Naive thymus-derived CD4-positive, alpha-beta T cell (primary cell): ENCODE measurements around the gene ZYG11A. TPM values are rescaled to one million over a fixed set of nuclear protein-coding genes. Genes with fewer than 3 reads are reported as not detected.

Experiments used
- ATAC-seq: fragments of 150-1000 bp; cut with Tn5 transposase; 2 replicates; pipeline ENCODE4 v1.10.0; 2021; ENCODE audit warnings: mild to moderate bottlenecking, moderate library complexity
- CTCF ChIA-PET: fragments of 350-600 bp; sonication (Branson Sonifier 250); formaldehyde crosslinking; loops from one replicate; lab custom pipeline; 2021; ENCODE audit warnings: antibody characterized with exemption; lab: Charles Lee
- POLR2A ChIA-PET: fragments of 350-600 bp; sonication (Branson Sonifier 250); formaldehyde crosslinking; loops from one replicate; lab custom pipeline; 2021; ENCODE audit warnings: antibody characterized with exemption, inconsistent platforms; lab: Charles Lee
- DNase-seq, 9 donors: peaks; one replicate each; pipeline versions ENCODE4 v3.0.0 to v3.0.0-alpha.2; 2020 to 2022; ENCODE audit warnings: mixed read lengths in 1 of 9
- H3K27ac ChIP-seq: one replicate; pipeline ENCODE4 v1.7.0; 2013; ENCODE audit warnings: mild to moderate bottlenecking, low read depth, low read length, moderate library complexity
- H3K27me3 ChIP-seq, 2 donors: one replicate each; pipeline ENCODE4 v1.7.0; 2013; ENCODE audit warnings: low read length in 2 of 2, mild to moderate bottlenecking in 2 of 2, moderate library complexity in 2 of 2; ENCODE audit not compliant: control insufficient read depth in 2 of 2, insufficient read depth in 2 of 2
- H3K36me3 ChIP-seq, 3 experiments: 1 replicate in 2 of 3; 2 replicates in 1 of 3; pipeline ENCODE4 v1.7.0; 2013; ENCODE audit warnings: low read length in 3 of 3, mild to moderate bottlenecking in 3 of 3, moderate library complexity in 1 of 3; ENCODE audit not compliant: insufficient read depth in 3 of 3, control insufficient read depth in 2 of 3
- H3K4me1 ChIP-seq, 2 donors: one replicate each; pipeline ENCODE4 v1.7.0; 2013; ENCODE audit warnings: low read length in 2 of 2, mild to moderate bottlenecking in 2 of 2, moderate library complexity in 1 of 2; ENCODE audit not compliant: control insufficient read depth in 2 of 2, insufficient read depth in 2 of 2
- H3K4me3 ChIP-seq: 2 replicates; pipeline ENCODE4 v1.7.0; 2013; ENCODE audit warnings: mild to moderate bottlenecking, low read length
- H3K9me3 ChIP-seq, 3 experiments: 1 replicate in 2 of 3; 2 replicates in 1 of 3; pipeline ENCODE4 v1.7.0; 2013; ENCODE audit warnings: low read length in 3 of 3; ENCODE audit not compliant: control insufficient read depth in 2 of 3
- H3K27ac Mint-ChIP-seq, 9 donors: one replicate each; pipeline ENCODE4 v1.8.0; 2020 to 2022; ENCODE audit warnings: mixed read lengths in 9 of 9, mild to moderate bottlenecking in 8 of 9, moderate library complexity in 5 of 9, inconsistent platforms in 2 of 9
- H3K27me3 Mint-ChIP-seq, 5 donors: one replicate each; pipeline ENCODE4 v1.8.0; 2021 to 2022; ENCODE audit warnings: mixed read lengths in 5 of 5, mild to moderate bottlenecking in 1 of 5
- H3K36me3 Mint-ChIP-seq, 5 donors: one replicate each; pipeline ENCODE4 v1.8.0; 2020 to 2022; ENCODE audit warnings: mixed read lengths in 5 of 5, mild to moderate bottlenecking in 3 of 5, inconsistent platforms in 1 of 5
- H3K4me1 Mint-ChIP-seq, 7 donors: one replicate each; pipeline ENCODE4 v1.8.0; 2020 to 2022; ENCODE audit warnings: mixed read lengths in 7 of 7, mild to moderate bottlenecking in 3 of 7, inconsistent platforms in 1 of 7
- H3K4me3 Mint-ChIP-seq, 10 donors: one replicate each; pipeline ENCODE4 v1.8.0; 2020 to 2022; ENCODE audit warnings: mild to moderate bottlenecking in 10 of 10, mixed read lengths in 10 of 10, moderate library complexity in 6 of 10, inconsistent platforms in 2 of 10
- H3K9me3 Mint-ChIP-seq, 11 donors: one replicate each; pipeline ENCODE4 v1.8.0; 2020 to 2022; ENCODE audit warnings: mixed read lengths in 11 of 11, mild to moderate bottlenecking in 4 of 11, inconsistent platforms in 1 of 11, moderate library complexity in 1 of 11
- intact Hi-C, 2 donors: fragments of 100-400 bp; cut with micrococcal nuclease; formaldehyde crosslinking; loops; one replicate each; pipeline ENCODE4 v1.15.1; 2023
- polyA plus RNA-seq, 2 donors: library from polyadenylated mRNA; unstranded; fragments of 300-500 nt; fragmentation: Illumina TruSeq; gene quantifications; one replicate each; pipeline ENCODE4 v1.2.3, GENCODE V29; 2021
- total RNA-seq, 6 experiments: library from RNA in 5 of 6; stranded (reverse) in 5 of 6; gene quantifications; 1 replicate in 5 of 6; 2 replicates in 1 of 6; pipeline ENCODE4 v1.2.3 and lab custom pipeline; 2021 to 2026

The ZYG11A gene
- total and polyA plus RNA-seq, 7 experiments from 2014 or later, result 0.07 to 0.27 (median 0.12) TPM; not detected in 4

GRCh38 chr1:52925571-52926005 lies 83.0 kb downstream of the ZYG11A start:
- no peaks in the 10 kb centered on the region for H3K9me3 ChIP-seq
- Mint-ChIP-seq H3K27ac (peak overlapping the region in 2 of 9 donors; percentile 60 to 80), H3K27me3 (peaks cover 0 to 6% (median 0%) of the 10 kb centered on the region in 5 donors), H3K4me3 (peak overlapping the region in 3 of 10 donors; percentile 87 to 96 (median 88)), H3K9me3 (no peaks in the 10 kb centered on the region), H3K4me1 (peaks cover 13 to 47% (median 37%) of the 10 kb centered on the region in 7 donors), H3K36me3 (peaks cover 0 to 6% (median 0%) of the 10 kb centered on the region in 5 donors)
- peaks cover 0 to 5% (median 0%) of the 10 kb centered on the region in 3 experiments for H3K36me3 ChIP-seq
- H3K27ac ChIP-seq, result no peak overlapping the region
- ATAC-seq (no peak), DNase-seq (no peak)
- H3K4me1 ChIP-seq, result peaks cover 4 to 18% of the 10 kb centered on the region in 2 donors
- ChIA-PET CTCF (no interaction called here), POLR2A (interaction anchor here (0.6 kb wide), 1 partner anchor 89 kb away, joined by 4 read pairs; no protein-coding TSS in a partner anchor)
- H3K27me3 ChIP-seq, result no peaks in the 10 kb centered on the region
- intact Hi-C loops, result loop anchor here (5.0 to 10.0 kb wide), 7 partner anchors 87 to 871 kb away; partner anchors contain the start of genes CC2D1B (in 2 of the 2), BTF3L4 (in 1 of the 2), ORC1 (in 1 of the 2) and PRPF38A (in 1 of the 2)
- no peak overlapping the region for H3K4me3 ChIP-seq

GRCh38 chr1:52926864-52927211 lies 84.3 kb downstream of the ZYG11A start:
- Histone ChIP-seq H3K4me3 (peak overlapping the region; percentile 87), H3K36me3 (peaks cover 0 to 5% (median 0%) of the 10 kb centered on the region in 3 experiments), H3K9me3 (no peaks in the 10 kb centered on the region), H3K4me1 (peaks cover 4 to 13% of the 10 kb centered on the region in 2 donors), H3K27me3 (no peaks in the 10 kb centered on the region), H3K27ac (peak overlapping the region; percentile 47)
- peak overlapping the region; percentile 82 to 96 (median 88) for H3K4me3 Mint-ChIP-seq
- DNase-seq, result no peak
- H3K9me3 Mint-ChIP-seq, result no peaks in the 10 kb centered on the region
- peak overlapping the region in 7 of 9 donors; percentile 19 to 80 (median 75) for H3K27ac Mint-ChIP-seq
- peaks cover 0 to 11% (median 0%) of the 10 kb centered on the region in 5 donors for H3K36me3 Mint-ChIP-seq
- no peak for ATAC-seq
- H3K27me3 Mint-ChIP-seq, result peaks cover 0 to 6% (median 0%) of the 10 kb centered on the region in 5 donors
- CTCF ChIA-PET, result no interaction called here
- POLR2A ChIA-PET, result no interaction called here
- H3K4me1 Mint-ChIP-seq, result peaks cover 17 to 44% (median 30%) of the 10 kb centered on the region in 7 donors
- intact Hi-C loops, result loop anchor here (1.0 to 10.0 kb wide), 8 partner anchors 85 to 872 kb away; partner anchors contain the start of genes CC2D1B (in 2 of the 2), BTF3L4 (in 1 of the 2), ORC1 (in 1 of the 2) and PRPF38A (in 1 of the 2)

GRCh38 chr1:52927212-52928014 lies 84.9 kb downstream of the ZYG11A start, which contains the start of gene SCP2:
TSS of gene SCP2 (plus strand) at chr1:52927276. CDS start at chr1:52927397, 121 bp downstream.
- peak within 1 kb of the TSS; percentile 87 for H3K4me3 ChIP-seq
- ChIA-PET POLR2A (no interaction called here), CTCF (no interaction called here)
- H3K9me3 Mint-ChIP-seq, result no peaks in the 10 kb centered on the region
- peak within 1 kb of the TSS; percentile 33 to 93 (median 75) for H3K27ac Mint-ChIP-seq
- H3K27me3 Mint-ChIP-seq, result peaks cover 0 to 6% (median 0%) of the 10 kb centered on the region in 5 donors
- peaks cover 4 to 7% of the 10 kb centered on the region in 2 donors for H3K4me1 ChIP-seq
- H3K36me3 ChIP-seq, result peaks cover 0 to 5% (median 0%) of the 10 kb centered on the region in 3 experiments
- H3K9me3 ChIP-seq, result no peaks in the 10 kb centered on the region
- peaks cover 0 to 12% (median 0%) of the 10 kb centered on the region in 5 donors for H3K36me3 Mint-ChIP-seq
- intact Hi-C loops, result loop anchor here (1.0 to 10.0 kb wide), 8 partner anchors 85 to 873 kb away; partner anchors contain the start of genes CC2D1B (in 2 of the 2), BTF3L4 (in 1 of the 2), ORC1 (in 1 of the 2) and PRPF38A (in 1 of the 2)
- ATAC-seq (peak; percentile 96), DNase-seq (peak; percentile 64 to 83 (median 75))
- peaks cover 16 to 41% (median 27%) of the 10 kb centered on the region in 7 donors for H3K4me1 Mint-ChIP-seq
- H3K27ac ChIP-seq, result peak within 1 kb of the TSS; percentile 77
- H3K4me3 Mint-ChIP-seq, result peak within 1 kb of the TSS; percentile 82 to 96 (median 88)
- no peaks in the 10 kb centered on the region for H3K27me3 ChIP-seq

- Histone ChIP-seq H3K4me1 (peaks cover 4 to 7% of the 10 kb centered on the region in 2 donors), H3K4me3 (peak overlapping the region; percentile 87), H3K27me3 (no peaks in the 10 kb centered on the region), H3K36me3 (peaks cover 0 to 5% (median 0%) of the 10 kb centered on the region in 3 experiments), H3K9me3 (no peaks in the 10 kb centered on the region), H3K27ac (peak overlapping the region; percentile 77)
- Mint-ChIP-seq H3K36me3 (peaks cover 0 to 12% (median 0%) of the 10 kb centered on the region in 5 donors), H3K9me3 (no peaks in the 10 kb centered on the region), H3K4me3 (peak overlapping the region; percentile 82 to 96 (median 88)), H3K4me1 (peaks cover 16 to 40% (median 21%) of the 10 kb centered on the region in 7 donors), H3K27me3 (peaks cover 0 to 6% (median 0%) of the 10 kb centered on the region in 5 donors), H3K27ac (peak overlapping the region; percentile 24 to 93 (median 75))
- POLR2A ChIA-PET, result no interaction called here
- intact Hi-C loops, result loop anchor here (5.0 to 10.0 kb wide), 7 partner anchors 84 to 873 kb away; partner anchors contain the start of genes CC2D1B (in 2 of the 2), BTF3L4 (in 1 of the 2), ORC1 (in 1 of the 2) and PRPF38A (in 1 of the 2)
- CTCF ChIA-PET, result no interaction called here
- DNase-seq (peak in 2 of 9 donors; percentile 16 to 20), ATAC-seq (no peak)
Observed at GRCh38 chr1:52928015-52928404, 85.5 kb downstream of the ZYG11A start.

- no peak for ATAC-seq
- no peaks in the 10 kb centered on the region for H3K9me3 ChIP-seq
- no peak overlapping the region for H3K4me3 ChIP-seq
- Mint-ChIP-seq H3K4me1 (peaks cover 13 to 40% (median 21%) of the 10 kb centered on the region in 7 donors), H3K4me3 (peak overlapping the region in 1 of 10 donors; percentile 2), H3K27ac (peak overlapping the region in 1 of 9 donors; percentile 54), H3K36me3 (peaks cover 0 to 12% (median 0%) of the 10 kb centered on the region in 5 donors), H3K27me3 (peaks cover 0 to 6% (median 0%) of the 10 kb centered on the region in 5 donors), H3K9me3 (no peaks in the 10 kb centered on the region)
- no peak for DNase-seq
- ChIA-PET CTCF (no interaction called here), POLR2A (interaction anchor here (0.6 kb wide), 1 partner anchor 40 kb away, joined by 3 read pairs; no protein-coding TSS in a partner anchor)
- intact Hi-C loops, result loop anchor here (5.0 to 10.0 kb wide), 7 partner anchors 83 to 874 kb away; partner anchors contain the start of genes CC2D1B (in 2 of the 2), BTF3L4 (in 1 of the 2), ORC1 (in 1 of the 2) and PRPF38A (in 1 of the 2)
- no peaks in the 10 kb centered on the region for H3K27me3 ChIP-seq
- H3K36me3 ChIP-seq, result peaks cover 0 to 5% (median 0%) of the 10 kb centered on the region in 3 experiments
- H3K27ac ChIP-seq, result no peak overlapping the region
- H3K4me1 ChIP-seq, result peaks cover 4 to 7% of the 10 kb centered on the region in 2 donors
Observed at GRCh38 chr1:52929019-52929418, 86.5 kb downstream of the ZYG11A start.
